Fibroblast of pulmonary artery (primary cell): Measurements from ENCODE around the gene ZBTB20.

Experiments used
- DNase-seq: peaks from one replicate; pipeline ENCODE4 v3.0.0-alpha.2; 2010; ENCODE audit warnings: low read depth
- H3K4me3 ChIP-seq: replicated peaks from 2 replicates; pipeline ENCODE4 v1.5.1; 2011; ENCODE audit warnings: low read depth, mild to moderate bottlenecking, control low read depth, low read length, moderate library complexity
- TF ChIP-seq, protein P1 (sequence below): IDR thresholded peaks from 2 replicates; pipeline ENCODE4 v1.5.1; 2011; ENCODE audit warnings: mild to moderate bottlenecking, control low read depth, low read length, inconsistent platforms; ENCODE audit errors: missing control alignments

ZBTB20 gene

DNA sequence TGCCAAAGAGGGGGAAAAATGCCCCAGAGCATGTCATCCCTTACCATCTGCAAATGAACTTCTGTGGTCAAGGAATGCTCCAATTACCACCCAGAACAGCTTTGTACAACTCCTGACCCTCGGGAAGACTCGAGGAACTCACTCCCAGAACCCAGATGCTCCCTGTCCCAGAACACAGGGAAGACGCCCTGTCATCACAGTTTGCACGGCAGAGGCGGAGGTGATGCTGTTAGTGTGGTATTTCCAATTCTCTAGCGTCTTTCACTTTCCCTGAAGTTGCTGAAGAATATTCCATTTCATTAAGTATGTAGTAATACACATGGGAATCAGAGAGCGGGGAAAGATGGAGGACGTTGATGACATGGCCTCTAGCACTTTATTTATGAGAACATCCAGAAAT, 659.6 kb downstream of the ZBTB20 start:
- no peak for DNase-seq
- TF ChIP-seq, protein P1, sequence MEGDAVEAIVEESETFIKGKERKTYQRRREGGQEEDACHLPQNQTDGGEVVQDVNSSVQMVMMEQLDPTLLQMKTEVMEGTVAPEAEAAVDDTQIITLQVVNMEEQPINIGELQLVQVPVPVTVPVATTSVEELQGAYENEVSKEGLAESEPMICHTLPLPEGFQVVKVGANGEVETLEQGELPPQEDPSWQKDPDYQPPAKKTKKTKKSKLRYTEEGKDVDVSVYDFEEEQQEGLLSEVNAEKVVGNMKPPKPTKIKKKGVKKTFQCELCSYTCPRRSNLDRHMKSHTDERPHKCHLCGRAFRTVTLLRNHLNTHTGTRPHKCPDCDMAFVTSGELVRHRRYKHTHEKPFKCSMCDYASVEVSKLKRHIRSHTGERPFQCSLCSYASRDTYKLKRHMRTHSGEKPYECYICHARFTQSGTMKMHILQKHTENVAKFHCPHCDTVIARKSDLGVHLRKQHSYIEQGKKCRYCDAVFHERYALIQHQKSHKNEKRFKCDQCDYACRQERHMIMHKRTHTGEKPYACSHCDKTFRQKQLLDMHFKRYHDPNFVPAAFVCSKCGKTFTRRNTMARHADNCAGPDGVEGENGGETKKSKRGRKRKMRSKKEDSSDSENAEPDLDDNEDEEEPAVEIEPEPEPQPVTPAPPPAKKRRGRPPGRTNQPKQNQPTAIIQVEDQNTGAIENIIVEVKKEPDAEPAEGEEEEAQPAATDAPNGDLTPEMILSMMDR: no peak
- H3K4me3 ChIP-seq: no peak overlapping the region

DNA sequence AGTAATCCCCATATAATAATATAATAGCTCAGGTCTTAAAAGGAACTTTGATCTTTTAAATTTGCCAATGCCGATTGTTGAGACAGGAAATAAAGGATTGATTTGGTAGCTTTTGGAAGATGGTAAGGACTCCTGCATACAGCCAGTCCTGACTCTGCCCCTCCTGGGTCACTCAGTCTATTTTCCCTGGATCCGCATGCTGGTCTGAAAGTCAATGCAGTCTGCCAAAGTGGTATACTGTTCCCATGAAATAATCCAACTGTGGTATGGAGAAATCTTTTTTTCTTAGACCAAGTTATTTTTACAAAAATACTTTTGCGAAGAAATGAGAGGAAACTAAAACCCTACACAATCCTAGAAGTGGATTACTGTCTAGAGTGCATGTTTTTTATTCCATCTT, 662.2 kb downstream of the ZBTB20 start:
- DNase-seq: no peak
- TF ChIP-seq, protein P1: no peak
- no peak overlapping the region for H3K4me3 ChIP-seq

DNA sequence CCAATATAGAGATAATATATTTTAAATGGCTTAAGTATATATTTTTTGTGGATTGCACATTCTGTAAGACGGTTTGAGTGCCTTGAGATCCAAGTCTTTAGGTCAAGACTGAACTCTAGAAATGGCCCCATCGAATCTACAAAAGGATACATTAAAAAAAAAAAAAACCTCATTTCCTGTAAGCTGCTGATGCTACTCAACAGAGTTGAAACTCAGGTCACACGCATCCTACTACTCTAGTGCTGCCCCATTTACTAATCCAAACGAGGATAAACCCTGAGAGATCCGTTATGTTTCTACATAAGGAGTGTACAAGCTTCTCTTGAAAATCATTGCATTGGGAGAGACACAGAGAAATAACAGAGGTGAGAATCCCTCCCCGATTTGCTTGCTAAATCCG, 666.0 kb downstream of the ZBTB20 start:
- TF ChIP-seq, protein P1: no peak
- DNase-seq: no peak

DNA sequence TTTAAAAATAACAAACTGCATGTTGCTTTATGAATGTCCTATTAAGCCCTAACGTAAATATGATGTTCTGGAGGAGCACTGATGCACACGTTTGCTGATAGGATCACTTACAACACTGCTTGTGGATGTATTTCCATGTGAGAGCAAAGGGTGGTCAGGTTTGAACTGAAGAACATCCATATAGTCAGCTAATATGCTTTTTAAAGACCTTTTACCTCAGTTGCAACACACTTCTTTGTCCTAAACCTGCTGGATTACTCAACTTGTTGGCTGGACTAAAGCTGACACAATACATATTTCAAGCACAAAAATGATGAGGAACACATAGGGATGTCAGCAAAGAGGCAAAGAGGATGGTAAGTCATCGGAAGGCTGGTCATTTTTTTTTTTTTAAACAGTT, 666.6 kb downstream of the ZBTB20 start:
- peak; percentile 87 for DNase-seq
- TF ChIP-seq, protein P1: no peak
- H3K4me3 ChIP-seq: no peak overlapping the region

More for the DNA sequence above, 666.0 kb downstream of the ZBTB20 start:
- H3K4me3 ChIP-seq: no peak overlapping the region

DNA sequence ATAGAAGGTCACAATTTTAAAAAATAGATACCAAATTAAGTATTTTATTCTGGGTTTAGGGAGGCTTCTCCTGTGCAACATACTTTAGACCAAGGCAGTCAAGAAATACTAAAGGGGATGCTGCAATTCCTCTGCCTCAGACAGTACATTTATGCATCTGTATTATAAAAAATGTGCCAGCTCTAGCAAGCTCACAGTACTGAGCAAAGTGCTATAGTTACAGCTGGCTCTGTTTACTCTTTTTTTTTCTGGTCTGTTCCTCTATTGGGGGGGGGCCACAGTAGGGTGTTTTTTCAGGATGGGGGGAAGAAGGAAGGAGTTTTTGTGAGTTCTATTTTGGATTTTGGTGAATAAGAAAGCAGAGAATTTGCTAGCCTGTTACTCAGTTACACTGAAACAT, 668.3 kb downstream of the ZBTB20 start:
- H3K4me3 ChIP-seq: no peak overlapping the region
- TF ChIP-seq, protein P1: no peak
- no peak for DNase-seq

DNA sequence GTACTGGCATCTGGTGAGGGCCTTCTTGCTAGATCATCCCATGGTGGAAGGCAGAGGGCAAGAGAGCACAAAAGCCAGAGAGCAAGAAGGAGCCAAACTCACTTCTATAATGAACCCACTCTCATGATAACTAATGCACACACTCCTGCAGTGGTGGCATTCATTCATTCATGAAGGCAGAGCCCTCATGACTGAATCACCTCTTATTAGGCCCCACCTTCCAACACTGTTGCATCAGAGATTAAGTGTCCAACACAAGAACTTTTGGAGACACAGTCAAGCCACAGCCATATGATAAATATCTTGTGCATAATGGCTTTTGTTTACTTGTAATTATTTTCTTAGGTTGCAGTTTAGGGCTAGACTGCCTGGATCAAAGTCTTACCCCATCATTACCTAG, 670.6 kb downstream of the ZBTB20 start:
- TF ChIP-seq, protein P1: no peak
- H3K4me3 ChIP-seq: no peak overlapping the region
- no peak for DNase-seq

DNA sequence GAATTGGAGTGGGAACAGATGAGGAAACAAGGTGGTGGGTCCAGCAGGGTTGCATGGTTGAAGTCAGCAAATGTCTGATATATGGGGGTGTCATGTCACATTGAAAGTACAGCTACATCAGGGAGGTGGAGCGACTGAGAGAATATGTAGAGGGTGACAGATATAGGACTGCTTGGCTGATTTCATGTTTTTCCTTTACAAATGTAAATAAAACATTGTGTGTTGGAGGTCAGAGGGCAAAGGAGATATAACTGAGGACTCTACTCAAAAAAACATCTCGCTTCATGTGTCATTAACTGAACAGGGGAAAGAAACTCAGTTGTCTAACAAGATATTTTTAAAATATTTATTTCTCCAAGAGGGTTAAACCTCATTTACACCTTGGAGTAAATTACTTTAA, 675.6 kb downstream of the ZBTB20 start:
- DNase-seq: no peak
- no peak overlapping the region for H3K4me3 ChIP-seq
- TF ChIP-seq, protein P1: no peak
